ENCODE data around the gene EPHA1.

- TF ChIP-seq CTCF (IDR thresholded peaks at IDR 0.05) (no peak), ZFX (IDR thresholded peaks at IDR 0.05; ENCODE audit: borderline replicate concordance) (no peak)
These were observed 22.5 kb upstream of the EPHA1 start for GRCh38 chr7:143431109-143431508.
